ENCODE data around the gene RFC2.
"Not testable (repeated sequence)": the region's sequence is repeated elsewhere in the genome, so short reads cannot be mapped to it uniquely, and the experiment has no call there.

Gene RFC2

GRCh38 chr7:74282748-74283459, 28.7 kb upstream of the RFC2 start:
- no peak for DNase-seq

- no peak for DNase-seq
Observed at GRCh38 chr7:74280985-74281384, 26.8 kb upstream of the RFC2 start.

GRCh38 chr7:74277636-74278035, 23.4 kb upstream of the RFC2 start:
- DNase-seq: no peak

DNA sequence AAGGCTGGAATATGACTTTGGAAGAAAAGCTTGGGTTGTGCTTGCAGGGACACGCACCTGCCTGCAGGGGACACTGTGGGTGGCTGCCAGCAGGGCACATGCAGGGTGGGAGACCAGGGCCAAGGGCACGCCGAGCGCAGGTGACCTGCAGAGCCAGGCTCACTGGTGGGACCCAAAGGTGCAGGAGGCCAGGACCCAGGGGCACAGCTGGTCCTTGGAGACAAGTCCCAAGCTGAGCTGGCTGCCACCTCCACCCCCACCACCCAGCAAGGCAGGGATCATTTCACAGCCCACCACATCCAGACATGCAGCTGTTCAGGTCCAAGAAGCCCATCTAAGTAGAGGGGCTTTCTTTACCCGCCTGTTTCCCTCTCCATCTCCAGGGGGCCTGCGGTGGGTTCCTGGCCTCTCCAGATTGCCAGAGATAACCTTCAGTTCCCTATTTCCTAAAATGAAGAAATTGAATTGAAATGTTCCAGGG, 21.2 kb upstream of the RFC2 start:
- DNase-seq: no peak

GRCh38 chr7:74272305-74273038, 18.3 kb upstream of the RFC2 start:
- no peak for DNase-seq

- no peak for DNase-seq
Observed at GRCh38 chr7:74271742-74272141, 17.5 kb upstream of the RFC2 start.

DNA sequence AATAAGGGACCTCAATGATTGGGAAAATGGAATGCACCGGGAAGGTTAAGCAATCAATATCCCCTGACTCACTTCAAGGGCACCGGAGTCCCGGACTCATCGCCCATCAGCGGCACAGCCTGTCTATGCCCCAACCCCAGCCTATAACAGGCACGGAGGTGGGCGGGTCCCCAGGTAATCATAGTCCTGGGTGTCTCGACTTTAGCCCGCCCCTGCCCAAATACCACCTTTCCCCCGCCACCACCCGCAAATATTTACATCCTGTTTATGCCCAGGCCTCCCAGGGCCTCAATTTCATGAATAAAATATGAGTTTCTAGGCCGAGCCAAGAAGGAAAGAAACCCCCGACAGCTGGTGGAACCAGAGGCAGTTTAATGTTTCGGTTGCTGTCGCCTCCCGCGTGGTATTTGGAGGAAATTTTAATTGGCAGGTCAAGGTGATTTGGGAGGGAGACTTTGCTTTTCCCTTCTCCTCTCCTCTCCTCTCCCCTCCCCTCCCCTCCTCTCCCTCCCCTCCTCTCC, 15.6 kb upstream of the RFC2 start:
- peak; percentile 59 for DNase-seq

DNA sequence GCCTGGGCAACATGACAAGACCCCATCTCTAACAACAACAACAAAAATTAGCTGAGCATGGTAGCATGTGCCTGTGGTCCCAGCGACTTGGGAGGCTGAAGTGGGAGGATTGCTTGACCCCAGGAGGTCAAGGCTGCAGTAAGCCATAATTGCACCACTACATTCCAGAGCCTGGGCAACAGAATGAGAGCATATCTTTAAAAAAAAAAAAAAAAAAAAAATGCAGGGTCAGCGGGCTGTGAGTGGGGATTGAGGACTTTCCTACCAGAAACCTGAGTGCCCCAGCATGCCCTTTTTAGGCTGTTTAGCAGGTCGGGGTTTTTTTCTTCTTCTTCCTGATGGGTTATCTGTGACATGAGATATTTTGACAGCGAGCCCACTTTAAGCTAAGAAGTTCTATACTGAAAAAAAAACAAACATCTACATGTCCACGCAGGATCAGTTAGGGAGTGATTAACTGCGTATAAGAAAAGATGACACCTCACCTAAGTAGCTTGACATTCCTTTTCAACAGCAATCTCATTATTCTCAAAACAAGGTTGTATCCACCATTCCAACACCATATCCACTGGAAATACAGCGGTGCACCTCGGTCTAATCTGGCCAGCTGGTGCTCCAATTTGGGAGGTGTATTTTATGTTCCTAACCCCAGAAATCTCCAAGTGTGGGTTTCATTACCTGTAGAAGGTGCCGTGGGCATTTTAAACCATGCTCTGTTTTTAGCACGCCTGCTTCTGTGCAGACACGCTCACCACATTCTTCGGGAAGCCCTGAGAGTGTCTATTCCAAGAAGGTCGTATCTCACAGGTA, 13.8 kb upstream of the RFC2 start:
- DNase-seq: no peak

DNA sequence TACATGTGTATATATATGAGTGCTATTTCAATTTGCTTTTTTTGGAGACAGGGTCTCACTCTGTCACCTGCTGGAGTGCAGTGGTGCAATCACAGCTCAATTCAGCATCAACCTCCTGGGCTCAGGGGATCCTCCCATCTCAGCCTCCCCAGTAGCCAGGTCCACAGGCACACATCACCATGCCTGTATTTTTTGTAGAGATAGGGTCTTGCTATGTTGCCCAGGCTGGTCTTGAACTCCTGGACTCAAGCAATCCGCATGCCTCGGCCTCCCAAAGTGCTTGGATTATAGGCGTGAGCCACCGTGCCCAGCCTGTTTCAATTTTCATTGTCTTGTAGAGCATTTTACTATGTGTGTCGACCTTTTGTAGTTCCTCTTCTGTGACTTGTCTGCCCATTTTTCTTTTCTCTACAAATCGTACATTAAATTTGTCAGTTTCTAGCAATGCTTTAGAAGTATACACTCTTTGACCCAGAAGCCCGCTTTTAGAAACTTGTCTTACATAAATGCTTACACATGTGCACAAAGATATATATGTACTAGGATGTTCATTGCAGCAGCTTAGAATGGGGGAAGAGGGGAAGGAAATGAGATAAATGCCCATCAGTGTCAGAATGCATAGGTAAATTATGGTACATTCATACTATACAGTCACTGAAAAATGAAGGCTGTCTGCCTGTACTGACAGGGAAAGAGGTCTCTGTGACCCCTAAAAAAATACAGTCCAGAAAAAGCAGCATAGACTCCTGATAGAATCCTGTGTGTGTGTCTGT, 12.2 kb upstream of the RFC2 start:
- DNase-seq: no peak

DNA sequence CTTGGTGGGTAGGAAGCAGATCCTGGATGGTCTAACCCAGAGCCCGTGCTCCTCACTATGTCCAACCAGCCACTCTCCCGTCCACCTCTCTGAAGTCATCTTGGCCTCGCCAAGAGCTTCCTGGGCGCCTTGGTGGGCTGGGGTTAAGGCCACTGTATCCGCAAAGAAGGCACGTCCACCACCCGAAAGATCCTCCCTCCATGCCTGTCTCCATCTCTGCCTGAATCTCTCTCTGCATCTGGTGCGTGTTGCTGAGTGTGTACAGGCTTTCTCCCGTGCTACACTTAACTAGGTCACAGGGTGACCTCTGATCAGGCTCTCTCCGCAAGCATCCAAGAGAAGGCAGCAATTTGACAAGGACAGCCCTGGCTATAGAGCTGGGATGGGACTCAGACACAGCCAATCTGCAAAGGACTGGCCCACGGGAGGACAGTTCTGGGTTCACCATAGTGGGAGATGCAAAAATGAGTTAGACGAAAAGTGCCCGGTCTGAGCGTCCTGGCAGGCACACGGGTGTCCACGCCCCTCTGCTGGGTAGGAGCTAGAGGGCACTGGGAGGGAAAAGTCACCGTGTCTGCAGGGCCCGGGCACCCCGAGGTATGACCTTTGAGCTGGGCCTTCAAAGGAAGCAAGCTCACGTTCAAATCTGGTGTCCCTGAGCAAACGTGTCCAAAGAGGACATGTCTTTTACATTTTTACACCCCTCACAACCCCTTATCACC, 9.4 kb upstream of the RFC2 start:
- no peak for DNase-seq

GRCh38 chr7:74262639-74263398, 8.6 kb upstream of the RFC2 start:
- no peak for DNase-seq

DNA sequence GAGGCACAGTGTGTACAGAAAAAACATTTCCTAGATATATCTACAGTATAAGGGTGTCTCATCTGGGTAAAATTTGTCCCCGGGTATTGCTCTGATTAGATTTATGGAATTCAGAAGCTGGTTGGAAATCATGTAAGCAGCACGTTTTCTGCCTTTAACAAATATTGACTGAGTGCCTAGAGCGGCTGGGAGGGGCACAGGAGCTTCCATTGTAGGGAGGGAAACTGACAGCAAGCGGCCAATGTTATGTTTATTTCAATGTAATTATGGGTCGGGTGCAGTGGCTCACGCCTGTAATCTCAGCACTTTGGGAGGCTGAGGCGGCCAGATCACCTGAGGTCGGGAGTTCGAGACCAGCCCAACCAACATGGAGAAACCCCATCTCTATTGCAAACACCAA, 4.4 kb upstream of the RFC2 start:
- no peak for DNase-seq

GRCh38 chr7:74256491-74257408, 2.6 kb upstream of the RFC2 start:
- DNase-seq: no peak

DNA sequence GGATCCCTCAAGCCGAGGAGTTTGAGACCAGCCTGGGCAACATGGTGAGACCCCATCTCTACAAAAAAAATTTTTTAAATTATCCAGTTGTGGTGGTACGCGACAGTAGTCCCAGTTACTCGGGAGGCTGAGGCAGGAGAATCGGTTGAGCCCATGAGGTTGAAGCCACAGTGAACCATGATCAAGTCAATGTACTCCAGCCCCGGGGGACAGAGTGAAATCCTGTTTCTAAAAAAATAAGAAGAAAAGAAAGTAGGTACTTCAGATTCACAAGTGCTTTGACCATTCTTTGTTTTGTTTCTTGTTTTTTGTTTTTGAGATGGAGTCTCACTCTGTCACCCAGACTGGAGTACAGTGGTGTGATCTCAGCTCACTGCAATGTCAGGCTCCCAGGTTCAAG, 1.3 kb upstream of the RFC2 start:
- DNase-seq: not testable (repeated sequence)

DNA sequence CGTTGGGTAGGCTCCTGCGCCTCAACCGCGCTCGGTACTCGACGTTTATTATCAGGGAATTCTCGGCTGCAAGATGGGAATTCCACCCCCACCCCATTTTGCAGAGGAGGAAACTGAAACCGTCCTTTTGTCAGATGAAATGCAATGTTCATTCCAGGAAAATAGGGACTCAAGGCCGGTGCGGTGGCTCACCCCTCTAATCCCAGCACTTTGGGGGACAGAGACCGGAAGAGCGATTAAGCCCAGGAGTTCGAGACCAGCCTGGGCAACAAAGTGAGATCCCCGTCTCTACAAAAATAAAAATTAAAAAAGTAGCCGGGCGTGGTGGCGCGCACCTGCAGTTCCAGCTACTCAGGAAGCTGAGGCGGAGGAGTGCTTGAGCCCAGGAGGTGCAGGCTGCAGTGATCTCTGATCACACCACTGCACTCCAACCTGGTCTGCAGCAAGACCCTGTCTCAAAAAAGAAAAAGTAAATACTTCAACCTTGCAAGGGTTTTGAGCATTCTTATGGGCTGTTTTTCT, 720 bp upstream of the RFC2 start:
- no peak for DNase-seq

GRCh38 chr7:74253835-74254128, 417 bp downstream of the RFC2 start:
- DNase-seq: no peak

DNA sequence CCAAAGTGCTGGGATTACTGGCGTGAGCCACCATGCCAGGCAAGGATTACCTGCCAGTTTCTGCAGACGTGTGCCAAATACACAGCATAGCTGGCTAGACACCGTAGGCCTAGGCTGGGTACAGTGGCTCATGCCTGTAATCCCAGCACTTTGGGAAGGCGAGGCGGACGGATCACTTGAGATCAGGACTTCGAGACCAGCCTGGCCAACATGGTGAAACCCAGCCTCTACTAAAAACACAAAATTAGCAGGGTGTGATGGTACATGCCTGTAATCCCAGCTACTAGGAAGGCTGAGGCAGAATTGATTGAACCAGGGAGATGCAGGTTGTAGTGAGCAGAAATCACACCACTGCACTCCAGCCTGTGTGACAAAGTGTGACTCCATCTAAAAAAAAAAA, 868 bp downstream of the RFC2 start:
- no peak for DNase-seq

DNA sequence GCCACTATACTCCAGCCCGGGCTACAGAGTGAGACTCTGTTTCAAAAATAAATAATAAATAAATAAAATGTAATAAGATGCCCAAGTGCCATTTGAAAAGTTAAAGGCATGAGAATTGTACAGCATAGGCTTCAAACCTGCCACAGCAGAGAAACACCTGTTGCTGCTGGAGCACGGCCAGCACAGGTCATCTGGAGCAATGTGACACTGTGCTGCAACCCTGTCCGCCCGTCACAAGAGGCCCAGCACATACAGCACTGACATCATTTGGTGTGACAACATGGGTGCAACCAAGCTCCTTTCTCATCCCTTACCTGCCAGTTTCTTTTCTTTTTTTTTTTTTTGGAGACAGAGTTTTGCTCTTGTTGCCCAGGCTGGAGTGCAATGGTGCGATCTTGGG, 1.3 kb downstream of the RFC2 start:
- DNase-seq: no peak

DNA sequence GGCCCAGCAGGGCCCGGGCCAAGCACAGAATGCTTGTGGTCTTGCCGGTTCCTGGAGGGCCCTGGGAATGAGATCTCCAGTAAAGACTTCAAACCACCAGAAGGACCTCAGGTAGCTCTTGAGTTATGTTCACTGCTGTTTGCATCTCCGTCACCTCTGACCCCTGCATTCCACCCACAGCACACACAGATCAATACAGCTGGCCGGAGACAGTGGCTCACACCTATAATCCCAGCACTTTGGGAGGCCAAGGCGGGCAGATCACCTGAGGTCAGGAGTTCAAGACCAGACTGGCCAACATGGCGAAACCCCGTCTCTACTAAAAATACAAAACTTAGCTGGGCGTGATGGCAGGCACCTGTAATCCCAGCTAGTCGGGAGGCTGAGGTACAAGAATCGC, 5.1 kb downstream of the RFC2 start:
- DNase-seq: not testable (repeated sequence)

GRCh38 chr7:74248156-74248555, 6.0 kb downstream of the RFC2 start:
- DNase-seq: no peak
